ENCODE results near the gene ZNF831. TPM values are rescaled to one million over a fixed set of nuclear protein-coding genes. Genes with fewer than 3 reads are reported as not detected.

Gene ZNF831
- total and polyA plus RNA-seq, 10 of the 15 experiments (the other 5 are each of a cell fraction or from before 2014, with no cell fraction given), result 0.01 to 0.97 (median 0.23) TPM

DNA sequence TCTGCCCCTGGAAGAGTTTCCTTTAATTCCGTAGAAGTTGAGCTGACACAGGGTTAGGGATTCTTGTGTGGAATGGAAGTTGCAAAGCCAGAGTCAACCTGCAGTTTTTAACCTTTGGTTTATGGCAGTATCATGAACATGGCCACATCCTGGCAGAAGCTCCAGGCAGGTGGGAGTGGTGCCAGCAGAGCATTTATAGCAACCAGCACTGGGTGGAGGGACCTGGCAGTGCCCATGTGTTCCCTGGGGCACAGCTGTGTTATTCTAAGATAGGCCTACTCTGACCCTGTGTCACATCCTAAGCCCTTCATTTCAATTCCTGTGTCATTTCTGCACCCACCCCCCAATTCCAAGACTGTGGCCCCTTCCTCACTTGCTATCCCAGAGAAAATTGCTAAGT is 26.1 kb upstream of the ZNF831 start (continued):
- TF ChIP-seq, protein P1, sequence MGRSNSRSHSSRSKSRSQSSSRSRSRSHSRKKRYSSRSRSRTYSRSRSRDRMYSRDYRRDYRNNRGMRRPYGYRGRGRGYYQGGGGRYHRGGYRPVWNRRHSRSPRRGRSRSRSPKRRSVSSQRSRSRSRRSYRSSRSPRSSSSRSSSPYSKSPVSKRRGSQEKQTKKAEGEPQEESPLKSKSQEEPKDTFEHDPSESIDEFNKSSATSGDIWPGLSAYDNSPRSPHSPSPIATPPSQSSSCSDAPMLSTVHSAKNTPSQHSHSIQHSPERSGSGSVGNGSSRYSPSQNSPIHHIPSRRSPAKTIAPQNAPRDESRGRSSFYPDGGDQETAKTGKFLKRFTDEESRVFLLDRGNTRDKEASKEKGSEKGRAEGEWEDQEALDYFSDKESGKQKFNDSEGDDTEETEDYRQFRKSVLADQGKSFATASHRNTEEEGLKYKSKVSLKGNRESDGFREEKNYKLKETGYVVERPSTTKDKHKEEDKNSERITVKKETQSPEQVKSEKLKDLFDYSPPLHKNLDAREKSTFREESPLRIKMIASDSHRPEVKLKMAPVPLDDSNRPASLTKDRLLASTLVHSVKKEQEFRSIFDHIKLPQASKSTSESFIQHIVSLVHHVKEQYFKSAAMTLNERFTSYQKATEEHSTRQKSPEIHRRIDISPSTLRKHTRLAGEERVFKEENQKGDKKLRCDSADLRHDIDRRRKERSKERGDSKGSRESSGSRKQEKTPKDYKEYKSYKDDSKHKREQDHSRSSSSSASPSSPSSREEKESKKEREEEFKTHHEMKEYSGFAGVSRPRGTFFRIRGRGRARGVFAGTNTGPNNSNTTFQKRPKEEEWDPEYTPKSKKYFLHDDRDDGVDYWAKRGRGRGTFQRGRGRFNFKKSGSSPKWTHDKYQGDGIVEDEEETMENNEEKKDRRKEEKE (IDR thresholded peaks at IDR 0.05), result no peak
- TF ChIP-seq, protein P2, sequence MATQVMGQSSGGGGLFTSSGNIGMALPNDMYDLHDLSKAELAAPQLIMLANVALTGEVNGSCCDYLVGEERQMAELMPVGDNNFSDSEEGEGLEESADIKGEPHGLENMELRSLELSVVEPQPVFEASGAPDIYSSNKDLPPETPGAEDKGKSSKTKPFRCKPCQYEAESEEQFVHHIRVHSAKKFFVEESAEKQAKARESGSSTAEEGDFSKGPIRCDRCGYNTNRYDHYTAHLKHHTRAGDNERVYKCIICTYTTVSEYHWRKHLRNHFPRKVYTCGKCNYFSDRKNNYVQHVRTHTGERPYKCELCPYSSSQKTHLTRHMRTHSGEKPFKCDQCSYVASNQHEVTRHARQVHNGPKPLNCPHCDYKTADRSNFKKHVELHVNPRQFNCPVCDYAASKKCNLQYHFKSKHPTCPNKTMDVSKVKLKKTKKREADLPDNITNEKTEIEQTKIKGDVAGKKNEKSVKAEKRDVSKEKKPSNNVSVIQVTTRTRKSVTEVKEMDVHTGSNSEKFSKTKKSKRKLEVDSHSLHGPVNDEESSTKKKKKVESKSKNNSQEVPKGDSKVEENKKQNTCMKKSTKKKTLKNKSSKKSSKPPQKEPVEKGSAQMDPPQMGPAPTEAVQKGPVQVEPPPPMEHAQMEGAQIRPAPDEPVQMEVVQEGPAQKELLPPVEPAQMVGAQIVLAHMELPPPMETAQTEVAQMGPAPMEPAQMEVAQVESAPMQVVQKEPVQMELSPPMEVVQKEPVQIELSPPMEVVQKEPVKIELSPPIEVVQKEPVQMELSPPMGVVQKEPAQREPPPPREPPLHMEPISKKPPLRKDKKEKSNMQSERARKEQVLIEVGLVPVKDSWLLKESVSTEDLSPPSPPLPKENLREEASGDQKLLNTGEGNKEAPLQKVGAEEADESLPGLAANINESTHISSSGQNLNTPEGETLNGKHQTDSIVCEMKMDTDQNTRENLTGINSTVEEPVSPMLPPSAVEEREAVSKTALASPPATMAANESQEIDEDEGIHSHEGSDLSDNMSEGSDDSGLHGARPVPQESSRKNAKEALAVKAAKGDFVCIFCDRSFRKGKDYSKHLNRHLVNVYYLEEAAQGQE (IDR thresholded peaks at IDR 0.05; ENCODE audit: low read depth, low read length), result no peak
- no peak for TF ChIP-seq ZNF274 (IDR thresholded peaks at IDR 0.05; ENCODE audit: insufficient read depth, insufficient read length)

DNA sequence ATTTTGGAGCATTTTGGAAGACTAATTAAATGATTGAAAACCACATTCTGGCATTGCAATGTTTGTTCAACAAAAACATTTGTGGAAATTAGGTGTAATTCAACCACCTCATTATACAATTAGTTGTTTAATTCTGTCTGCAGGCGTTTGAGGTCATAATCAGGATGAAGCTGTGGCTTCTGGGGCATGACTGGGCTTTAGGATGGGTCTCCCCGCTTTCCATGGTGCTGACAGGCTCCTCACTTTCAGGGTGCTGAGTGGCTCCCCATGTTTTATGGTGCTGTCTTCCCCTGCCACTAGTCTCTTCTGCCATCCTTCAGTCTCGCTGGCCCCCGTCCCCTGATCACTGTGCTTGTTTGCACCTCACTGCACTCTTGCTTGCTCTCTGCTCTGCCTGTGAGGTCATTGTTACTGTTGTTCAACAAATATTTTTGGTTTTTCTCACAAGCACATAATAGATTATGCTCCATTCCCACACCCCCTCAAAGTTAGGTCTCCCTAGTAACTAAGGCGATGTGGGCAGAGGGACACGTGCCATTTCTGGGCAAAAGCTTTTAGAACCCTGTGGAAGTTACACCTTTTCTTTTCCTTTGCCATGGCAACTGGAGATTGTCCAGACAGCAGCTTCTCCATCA is 25.4 kb upstream of the ZNF831 start:
- in situ Hi-C loops (cut with MboI), result no loop called here
- Histone ChIP-seq H3K9me3 (replicated peaks; ENCODE audit: control insufficient read depth, insufficient read depth, low read length) (no peaks in the 10 kb centered on the region; the same call in 2 of the 3 replicates), H3K4me1 (ENCODE audit: control insufficient read depth, insufficient read depth, low read length) (no peaks in the 10 kb centered on the region), H3K4me3 (no peak overlapping the region), H3K27me3 (replicated peaks in 1 of 2; ENCODE audit: control insufficient read depth in 2 of 2, insufficient read depth in 2 of 2, low read length in 1 of 2) (no peaks in the 10 kb centered on the region; a peak in 1 of 4 replicates), H3K79me2 (ENCODE audit: control insufficient read depth, insufficient read depth, low read length) (no peaks in the 10 kb centered on the region), H2AFZ (ENCODE audit: control insufficient read depth, low read depth, low read length) (no peak overlapping the region), H3K36me3 (ENCODE audit: control insufficient read depth in 2 of 2, insufficient read depth in 2 of 2, low read length in 1 of 2) (no peaks in the 10 kb centered on the region), H3K4me2 (ENCODE audit: control insufficient read depth, insufficient read depth) (no peak overlapping the region), H3K27ac (ENCODE audit: control insufficient read depth, insufficient read depth) (no peak overlapping the region), H3K9ac (ENCODE audit: control insufficient read depth, insufficient read depth, low read length) (no peak overlapping the region), H4K20me1 (ENCODE audit: control insufficient read depth, insufficient read depth) (no peaks in the 10 kb centered on the region)
- WGBS (ENCODE audit: insufficient coverage, insufficient replicate concordance, low lambda C conversion rate, missing lambda C conversion rate), result 32% methylated on average over 6 of the region's 6 CpGs
- no TSS peak for BruUV-seq (replicated peaks)
- intact Hi-C loops (cut with micrococcal nuclease; ENCODE audit: unreplicated experiment), result no loop called here
- CTCF ChIA-PET, result no interaction called here
- RAD21 ChIA-PET (ENCODE audit: unreplicated experiment), result no interaction called here
- SMC1A ChIA-PET (ENCODE audit: uncharacterized antibody, unreplicated experiment), result no interaction called here
- POLR2A ChIA-PET, result no interaction called here
- ATAC-seq (no peak), DNase-seq (ENCODE audit: low read depth, low spot score) (no peak), FAIRE-seq (no peak)
- no peak for TF ChIP-seq MTA3 (IDR thresholded peaks at IDR 0.05; ENCODE audit: borderline replicate concordance, low read length)
- TF ChIP-seq, protein P2 (IDR thresholded peaks at IDR 0.05; ENCODE audit: low read depth, low read length), result peak; percentile 31; the same call in 1 of the 2 replicates

All from GM12878 (cell line).